Measurements from ENCODE around the gene ZSCAN30. TPM values are rescaled to one million over a fixed set of nuclear protein-coding genes. Genes with fewer than 3 reads are reported as not detected.

The ZSCAN30 gene
- total RNA-seq, 2 experiments from 2014 or later = 9.6 to 11.6 TPM

GRCh38 chr18:35253655-35254287 lies 36.3 kb downstream of the ZSCAN30 start:
- TF ChIP-seq, protein P1, sequence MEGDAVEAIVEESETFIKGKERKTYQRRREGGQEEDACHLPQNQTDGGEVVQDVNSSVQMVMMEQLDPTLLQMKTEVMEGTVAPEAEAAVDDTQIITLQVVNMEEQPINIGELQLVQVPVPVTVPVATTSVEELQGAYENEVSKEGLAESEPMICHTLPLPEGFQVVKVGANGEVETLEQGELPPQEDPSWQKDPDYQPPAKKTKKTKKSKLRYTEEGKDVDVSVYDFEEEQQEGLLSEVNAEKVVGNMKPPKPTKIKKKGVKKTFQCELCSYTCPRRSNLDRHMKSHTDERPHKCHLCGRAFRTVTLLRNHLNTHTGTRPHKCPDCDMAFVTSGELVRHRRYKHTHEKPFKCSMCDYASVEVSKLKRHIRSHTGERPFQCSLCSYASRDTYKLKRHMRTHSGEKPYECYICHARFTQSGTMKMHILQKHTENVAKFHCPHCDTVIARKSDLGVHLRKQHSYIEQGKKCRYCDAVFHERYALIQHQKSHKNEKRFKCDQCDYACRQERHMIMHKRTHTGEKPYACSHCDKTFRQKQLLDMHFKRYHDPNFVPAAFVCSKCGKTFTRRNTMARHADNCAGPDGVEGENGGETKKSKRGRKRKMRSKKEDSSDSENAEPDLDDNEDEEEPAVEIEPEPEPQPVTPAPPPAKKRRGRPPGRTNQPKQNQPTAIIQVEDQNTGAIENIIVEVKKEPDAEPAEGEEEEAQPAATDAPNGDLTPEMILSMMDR (IDR thresholded peaks at IDR 0.05) = no peak
- Mint-ChIP-seq H3K4me1 (ENCODE audit: low read depth) (no peaks in the 10 kb centered on the region), H3K27ac (no peak overlapping the region), H3K36me3 (ENCODE audit: low read depth) (peaks cover 72% of the 10 kb centered on the region), H3K9me3 (peaks cover 7% of the 10 kb centered on the region), H3K4me3 (no peak overlapping the region), H3K27me3 (no peaks in the 10 kb centered on the region)
- intact Hi-C loops (cut with DNase I, micrococcal nuclease) = no loop called here
- DNase-seq = no peak
- Histone ChIP-seq H3K4me3 (ENCODE audit: low read length) (no peak overlapping the region), H3K9me3 (ENCODE audit: control insufficient read depth in 1 of 2, insufficient read depth in 1 of 2, low read length in 2 of 2) (peaks cover 0 to 22% of the 10 kb centered on the region in 2 experiments), H3K27ac (ENCODE audit: low read depth in 1 of 2, low read length in 2 of 2) (no peak overlapping the region), H3K36me3 (ENCODE audit: insufficient read depth, low read length) (peaks cover 20% of the 10 kb centered on the region), H3K27me3 (ENCODE audit: control insufficient read depth in 1 of 2, insufficient read depth in 2 of 2, low read length in 2 of 2) (no peaks in the 10 kb centered on the region), H3K4me1 (ENCODE audit: insufficient read depth, low read length) (no peaks in the 10 kb centered on the region)
- ChIA-PET POLR2A (interaction anchor here (1.4 kb wide), 1 partner anchor 13 kb away, joined by 3 read pairs; no protein-coding TSS in a partner anchor), CTCF (no interaction called here)
- no peak for ATAC-seq (ENCODE audit: poor library complexity)

GRCh38 chr18:35252466-35252865 lies 37.6 kb downstream of the ZSCAN30 start:
- ATAC-seq (ENCODE audit: poor library complexity) = no peak
- Histone ChIP-seq H3K4me1 (ENCODE audit: insufficient read depth, low read length) (no peaks in the 10 kb centered on the region), H3K27me3 (ENCODE audit: control insufficient read depth in 1 of 2, insufficient read depth in 2 of 2, low read length in 2 of 2) (no peaks in the 10 kb centered on the region), H3K4me3 (ENCODE audit: low read length) (no peak overlapping the region), H3K36me3 (ENCODE audit: insufficient read depth, low read length) (peaks cover 31% of the 10 kb centered on the region), H3K27ac (ENCODE audit: low read depth in 1 of 2, low read length in 2 of 2) (no peak overlapping the region), H3K9me3 (ENCODE audit: control insufficient read depth in 1 of 2, insufficient read depth in 1 of 2, low read length in 2 of 2) (peaks cover 0 to 22% of the 10 kb centered on the region in 2 experiments)
- H3K4me1 Mint-ChIP-seq (ENCODE audit: low read depth) = no peaks in the 10 kb centered on the region
- H3K27me3 Mint-ChIP-seq = no peaks in the 10 kb centered on the region
- CTCF ChIA-PET = no interaction called here
- DNase-seq = no peak
- H3K27ac Mint-ChIP-seq = no peak overlapping the region
- intact Hi-C loops (cut with DNase I, micrococcal nuclease) = no loop called here
- peaks cover 73% of the 10 kb centered on the region for H3K36me3 Mint-ChIP-seq (ENCODE audit: low read depth)
- TF ChIP-seq, protein P1 (IDR thresholded peaks at IDR 0.05) = no peak
- H3K9me3 Mint-ChIP-seq = peaks cover 7% of the 10 kb centered on the region
- POLR2A ChIA-PET = interaction anchor here (1.4 kb wide), 1 partner anchor 14 kb away, joined by 3 read pairs; no protein-coding TSS in a partner anchor
- no peak overlapping the region for H3K4me3 Mint-ChIP-seq

- ChIA-PET CTCF (no interaction called here), POLR2A (no interaction called here)
- intact Hi-C loops (cut with DNase I, micrococcal nuclease) = loop anchor here in 1 of 2 experiments (10.0 kb wide), 1 partner anchor 1576 kb away; the partner anchor contains the start of genes KIAA1328 and TPGS2
- H3K4me3 Mint-ChIP-seq = no peak overlapping the region
- H3K9me3 Mint-ChIP-seq = peaks cover 3% of the 10 kb centered on the region
- no peaks in the 10 kb centered on the region for H3K27me3 Mint-ChIP-seq
- H3K36me3 Mint-ChIP-seq (ENCODE audit: low read depth) = peaks cover 94% of the 10 kb centered on the region
- Histone ChIP-seq H3K27ac (ENCODE audit: low read depth in 1 of 2, low read length in 2 of 2) (no peak overlapping the region), H3K4me1 (ENCODE audit: insufficient read depth, low read length) (no peaks in the 10 kb centered on the region), H3K27me3 (ENCODE audit: control insufficient read depth in 1 of 2, insufficient read depth in 2 of 2, low read length in 2 of 2) (no peaks in the 10 kb centered on the region), H3K9me3 (ENCODE audit: control insufficient read depth in 1 of 2, insufficient read depth in 1 of 2, low read length in 2 of 2) (peaks cover 0 to 10% of the 10 kb centered on the region in 2 experiments), H3K4me3 (ENCODE audit: low read length) (no peak overlapping the region), H3K36me3 (ENCODE audit: insufficient read depth, low read length) (peaks cover 61% of the 10 kb centered on the region)
- peaks cover 22% of the 10 kb centered on the region for H3K4me1 Mint-ChIP-seq (ENCODE audit: low read depth)
- no peak for DNase-seq
- ATAC-seq (ENCODE audit: poor library complexity) = no peak
- TF ChIP-seq, protein P1 (IDR thresholded peaks at IDR 0.05) = no peak
- no peak overlapping the region for H3K27ac Mint-ChIP-seq
Observed at GRCh38 chr18:35248429-35248828, 41.6 kb downstream of the ZSCAN30 start.

All from CD4-positive, alpha-beta T cell (primary cell).